ENCODE results near the gene DPCD. TPM values are rescaled to one million over a fixed set of nuclear protein-coding genes. Genes with fewer than 3 reads are reported as not detected.

Gene DPCD
- 10 to 100 TPM in 2 of 4 donors, 1 to 10 TPM in 2; 4.2 to 18.3 (median 12.2) TPM for polyA plus RNA-seq
- long read RNA-seq, donor 1, transcript DPCD-202 (6 exons, 858 nt) = major isoform, 20 of 20 reads
- long read RNA-seq, donor 1, partial matches to known transcripts = 0 of 20 reads
- long read RNA-seq, donor 1, other reads (novel, unspliced or antisense) = 0 of 20 reads
- long read RNA-seq, donor 2, partial matches to known transcripts = 0 of 1 reads
- long read RNA-seq, donor 2, other reads (novel, unspliced or antisense) = 0 of 1 reads
- long read RNA-seq, donor 3, partial matches to known transcripts = 0 of 1 reads
- long read RNA-seq, donor 3, other reads (novel, unspliced or antisense) = 0 of 1 reads
- long read RNA-seq, donor 4 = 0 reads
- long read RNA-seq, donor 5, partial matches to known transcripts = 0 of 2 reads
- long read RNA-seq, donor 5, other reads (novel, unspliced or antisense) = 0 of 2 reads
- long read RNA-seq, donor 6, partial matches to known transcripts = 0 of 4 reads
- long read RNA-seq, donor 6, other reads (novel, unspliced or antisense) = 0 of 4 reads
- long read RNA-seq, donor 7 = 0 reads
- long read RNA-seq, donor 8, partial matches to known transcripts = 0 of 1 reads
- long read RNA-seq, donor 8, other reads (novel, unspliced or antisense) = 0 of 1 reads
- long read RNA-seq, donor 9, partial matches to known transcripts = 0 of 2 reads
- long read RNA-seq, donor 9, other reads (novel, unspliced or antisense) = 0 of 2 reads
- long read RNA-seq, donor 10, transcript DPCD-202 (6 exons, 858 nt) = major isoform, 11 of 28 reads
- long read RNA-seq, donor 10, partial matches to known transcripts = 17 of 28 reads
- long read RNA-seq, donor 10, other reads (novel, unspliced or antisense) = 0 of 28 reads

GRCh38 chr10:101587725-101588653 is at the start of gene DPCD, which contains the start of gene POLL:
Gene DPCD, plus strand, starts transcription at chr10:101588321. Its CDS starts 16 bp downstream, at chr10:101588337.
Gene POLL, minus strand, starts transcription at chr10:101588257. Its CDS starts 897 bp downstream, at chr10:101587360.
- peaks cover 0 to 23% (median 6%) of the 10 kb centered on the region in 3 donors for H3K36me3 ChIP-seq (ENCODE audit: control insufficient read depth in 3 of 3, insufficient read depth in 2 of 3, low read depth in 1 of 3, low read length in 3 of 3)
- H3K27ac ChIP-seq (ENCODE audit: low read depth in 1 of 3, low read length in 2 of 3) = peak within 1 kb of the TSS in 2 of 3 donors; percentile 46 to 71
- DNase-seq = peak; percentile 96 to 98
- 0 to 2% (median 1%) methylated on average over 44 to 50 of the region's 50 CpGs for WGBS, 3 donors
- H3K9me3 ChIP-seq (ENCODE audit: control insufficient read depth in 2 of 2, insufficient read depth in 1 of 2, low read depth in 1 of 2, low read length in 1 of 2) = no peaks in the 10 kb centered on the region
- peak within 1 kb of the TSS; percentile 76 to 98 (median 89) for H3K4me3 ChIP-seq (ENCODE audit: low read depth in 1 of 3, low read length in 3 of 3)
- no peak for FAIRE-seq
- peaks cover 7 to 13% (median 9%) of the 10 kb centered on the region in 3 donors for H3K4me1 ChIP-seq (ENCODE audit: control insufficient read depth in 3 of 3, insufficient read depth in 2 of 3, low read depth in 1 of 3, low read length in 2 of 3)
- H3K27me3 ChIP-seq (ENCODE audit: control insufficient read depth in 3 of 3, insufficient read depth in 3 of 3, low read length in 3 of 3) = no peaks in the 10 kb centered on the region

- FAIRE-seq = no peak
Measured at GRCh38 chr10:101538446-101538845, 49.7 kb upstream of the DPCD start.

GRCh38 chr10:101545898-101546297 is 42.2 kb upstream of the DPCD start:
- Histone ChIP-seq H3K9me3 (ENCODE audit: control insufficient read depth in 2 of 2, insufficient read depth in 1 of 2, low read depth in 1 of 2, low read length in 1 of 2) (no peaks in the 10 kb centered on the region), H3K4me1 (ENCODE audit: control insufficient read depth in 3 of 3, insufficient read depth in 2 of 3, low read depth in 1 of 3, low read length in 2 of 3) (no peaks in the 10 kb centered on the region), H3K27me3 (ENCODE audit: control insufficient read depth in 3 of 3, insufficient read depth in 3 of 3, low read length in 3 of 3) (no peaks in the 10 kb centered on the region), H3K27ac (ENCODE audit: low read depth in 1 of 3, low read length in 2 of 3) (no peak overlapping the region), H3K36me3 (ENCODE audit: control insufficient read depth in 3 of 3, insufficient read depth in 2 of 3, low read depth in 1 of 3, low read length in 3 of 3) (peaks cover 2 to 9% (median 2%) of the 10 kb centered on the region in 3 donors), H3K4me3 (ENCODE audit: low read depth in 1 of 3, low read length in 3 of 3) (no peak overlapping the region)
- peak in 1 of 2 donors; percentile 28 for DNase-seq
- FAIRE-seq = no peak

More at GRCh38 chr10:101538446-101538845, 49.7 kb upstream of the DPCD start:
- Histone ChIP-seq H3K27ac (ENCODE audit: low read depth in 1 of 3, low read length in 2 of 3) (no peak overlapping the region), H3K4me1 (ENCODE audit: control insufficient read depth in 3 of 3, insufficient read depth in 2 of 3, low read depth in 1 of 3, low read length in 2 of 3) (no peaks in the 10 kb centered on the region), H3K27me3 (ENCODE audit: control insufficient read depth in 3 of 3, insufficient read depth in 3 of 3, low read length in 3 of 3) (no peaks in the 10 kb centered on the region), H3K4me3 (ENCODE audit: low read depth in 1 of 3, low read length in 3 of 3) (no peak overlapping the region), H3K9me3 (ENCODE audit: control insufficient read depth in 2 of 2, insufficient read depth in 1 of 2, low read depth in 1 of 2, low read length in 1 of 2) (no peaks in the 10 kb centered on the region), H3K36me3 (ENCODE audit: control insufficient read depth in 3 of 3, insufficient read depth in 2 of 3, low read depth in 1 of 3, low read length in 3 of 3) (peaks cover 0 to 10% (median 8%) of the 10 kb centered on the region in 3 donors)
- DNase-seq = no peak
- WGBS, 3 donors = 87 to 92% (median 90%) methylated on average over 2 of the region's 2 CpGs

- FAIRE-seq = no peak
- Histone ChIP-seq H3K9me3 (ENCODE audit: control insufficient read depth in 2 of 2, insufficient read depth in 1 of 2, low read depth in 1 of 2, low read length in 1 of 2) (no peaks in the 10 kb centered on the region), H3K4me3 (ENCODE audit: low read depth in 1 of 3, low read length in 3 of 3) (no peak overlapping the region), H3K4me1 (ENCODE audit: control insufficient read depth in 3 of 3, insufficient read depth in 2 of 3, low read depth in 1 of 3, low read length in 2 of 3) (no peaks in the 10 kb centered on the region), H3K27ac (ENCODE audit: low read depth in 1 of 3, low read length in 2 of 3) (no peak overlapping the region), H3K27me3 (ENCODE audit: control insufficient read depth in 3 of 3, insufficient read depth in 3 of 3, low read length in 3 of 3) (no peaks in the 10 kb centered on the region), H3K36me3 (ENCODE audit: control insufficient read depth in 3 of 3, insufficient read depth in 2 of 3, low read depth in 1 of 3, low read length in 3 of 3) (peaks cover 0 to 29% (median 3%) of the 10 kb centered on the region in 3 donors)
- 92 to 97% (median 97%) methylated on average over 2 of the region's 2 CpGs for WGBS, 3 donors
- DNase-seq = no peak
Measured at GRCh38 chr10:101550965-101551364, 37.2 kb upstream of the DPCD start.

GRCh38 chr10:101552442-101552841 is 35.7 kb upstream of the DPCD start:
- no peak for DNase-seq
- H3K4me1 ChIP-seq (ENCODE audit: control insufficient read depth in 3 of 3, insufficient read depth in 2 of 3, low read depth in 1 of 3, low read length in 2 of 3) = no peaks in the 10 kb centered on the region
- H3K4me3 ChIP-seq (ENCODE audit: low read depth in 1 of 3, low read length in 3 of 3) = no peak overlapping the region
- peaks cover 0 to 29% (median 3%) of the 10 kb centered on the region in 3 donors for H3K36me3 ChIP-seq (ENCODE audit: control insufficient read depth in 3 of 3, insufficient read depth in 2 of 3, low read depth in 1 of 3, low read length in 3 of 3)
- H3K9me3 ChIP-seq (ENCODE audit: control insufficient read depth in 2 of 2, insufficient read depth in 1 of 2, low read depth in 1 of 2, low read length in 1 of 2) = no peaks in the 10 kb centered on the region
- H3K27me3 ChIP-seq (ENCODE audit: control insufficient read depth in 3 of 3, insufficient read depth in 3 of 3, low read length in 3 of 3) = no peaks in the 10 kb centered on the region
- FAIRE-seq = no peak
- WGBS, 3 donors = 95 to 98% (median 97%) methylated on average over 3 of the region's 3 CpGs
- H3K27ac ChIP-seq (ENCODE audit: low read depth in 1 of 3, low read length in 2 of 3) = no peak overlapping the region

- Histone ChIP-seq H3K27me3 (ENCODE audit: control insufficient read depth in 3 of 3, insufficient read depth in 3 of 3, low read length in 3 of 3) (no peaks in the 10 kb centered on the region), H3K36me3 (ENCODE audit: control insufficient read depth in 3 of 3, insufficient read depth in 2 of 3, low read depth in 1 of 3, low read length in 3 of 3) (peaks cover 0 to 15% (median 2%) of the 10 kb centered on the region in 3 donors), H3K4me3 (ENCODE audit: low read depth in 1 of 3, low read length in 3 of 3) (no peak overlapping the region), H3K9me3 (ENCODE audit: control insufficient read depth in 2 of 2, insufficient read depth in 1 of 2, low read depth in 1 of 2, low read length in 1 of 2) (no peaks in the 10 kb centered on the region), H3K27ac (ENCODE audit: low read depth in 1 of 3, low read length in 2 of 3) (no peak overlapping the region), H3K4me1 (ENCODE audit: control insufficient read depth in 3 of 3, insufficient read depth in 2 of 3, low read depth in 1 of 3, low read length in 2 of 3) (no peaks in the 10 kb centered on the region)
- DNase-seq (no peak), FAIRE-seq (no peak)
- WGBS, 3 donors = 83 to 86% (median 83%) methylated on average over 2 of the region's 2 CpGs
Measured at GRCh38 chr10:101557541-101557940, 30.6 kb upstream of the DPCD start.

GRCh38 chr10:101558204-101558603 is 29.9 kb upstream of the DPCD start:
- H3K4me3 ChIP-seq (ENCODE audit: low read depth in 1 of 3, low read length in 3 of 3) = no peak overlapping the region
- no peak overlapping the region for H3K27ac ChIP-seq (ENCODE audit: low read depth in 1 of 3, low read length in 2 of 3)
- 53 to 56% (median 56%) methylated on average over 2 of the region's 2 CpGs for WGBS, 3 donors
- no peaks in the 10 kb centered on the region for H3K9me3 ChIP-seq (ENCODE audit: control insufficient read depth in 2 of 2, insufficient read depth in 1 of 2, low read depth in 1 of 2, low read length in 1 of 2)
- DNase-seq (peak in 1 of 2 donors; percentile 13), FAIRE-seq (no peak)
- peaks cover 0 to 6% (median 0%) of the 10 kb centered on the region in 3 donors for H3K27me3 ChIP-seq (ENCODE audit: control insufficient read depth in 3 of 3, insufficient read depth in 3 of 3, low read length in 3 of 3)
- H3K4me1 ChIP-seq (ENCODE audit: control insufficient read depth in 3 of 3, insufficient read depth in 2 of 3, low read depth in 1 of 3, low read length in 2 of 3) = no peaks in the 10 kb centered on the region
- H3K36me3 ChIP-seq (ENCODE audit: control insufficient read depth in 3 of 3, insufficient read depth in 2 of 3, low read depth in 1 of 3, low read length in 3 of 3) = peaks cover 0 to 9% (median 0%) of the 10 kb centered on the region in 3 donors
